DMS114 treated with DMSO at 0.1 percent for 48 hours (cell line): Measurements from ENCODE around the gene ERC1.
"Not testable (repeated sequence)": the region's sequence is repeated elsewhere in the genome, so short reads cannot be mapped to it uniquely, and the experiment has no call there.

Experiments used
- DNase-seq: peaks from one replicate; lab custom pipeline; 2025; ENCODE audit not compliant: unreplicated experiment; lab: John Stamatoyannopoulos, UW

The ERC1 gene

DNA sequence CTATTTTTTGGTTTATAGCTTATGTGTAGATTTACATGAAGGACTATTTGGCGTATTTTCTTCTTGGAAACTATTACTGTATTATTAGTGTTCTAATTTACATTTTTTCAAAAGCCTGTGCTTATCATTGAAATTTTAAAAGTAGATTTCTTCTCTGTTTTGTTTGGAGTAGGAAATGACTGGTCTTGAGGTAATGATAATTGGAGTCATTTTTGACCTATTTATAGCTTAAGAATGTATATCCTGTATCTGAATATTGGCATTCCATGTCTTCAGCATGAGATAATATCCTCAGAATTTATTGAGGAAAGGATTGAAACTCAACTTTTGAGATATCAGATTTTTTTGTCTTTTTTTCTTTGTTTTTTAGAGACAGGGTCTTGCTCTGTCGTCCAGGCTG lies 193.4 kb downstream of the ERC1 start:
- DNase-seq = no peak

DNA sequence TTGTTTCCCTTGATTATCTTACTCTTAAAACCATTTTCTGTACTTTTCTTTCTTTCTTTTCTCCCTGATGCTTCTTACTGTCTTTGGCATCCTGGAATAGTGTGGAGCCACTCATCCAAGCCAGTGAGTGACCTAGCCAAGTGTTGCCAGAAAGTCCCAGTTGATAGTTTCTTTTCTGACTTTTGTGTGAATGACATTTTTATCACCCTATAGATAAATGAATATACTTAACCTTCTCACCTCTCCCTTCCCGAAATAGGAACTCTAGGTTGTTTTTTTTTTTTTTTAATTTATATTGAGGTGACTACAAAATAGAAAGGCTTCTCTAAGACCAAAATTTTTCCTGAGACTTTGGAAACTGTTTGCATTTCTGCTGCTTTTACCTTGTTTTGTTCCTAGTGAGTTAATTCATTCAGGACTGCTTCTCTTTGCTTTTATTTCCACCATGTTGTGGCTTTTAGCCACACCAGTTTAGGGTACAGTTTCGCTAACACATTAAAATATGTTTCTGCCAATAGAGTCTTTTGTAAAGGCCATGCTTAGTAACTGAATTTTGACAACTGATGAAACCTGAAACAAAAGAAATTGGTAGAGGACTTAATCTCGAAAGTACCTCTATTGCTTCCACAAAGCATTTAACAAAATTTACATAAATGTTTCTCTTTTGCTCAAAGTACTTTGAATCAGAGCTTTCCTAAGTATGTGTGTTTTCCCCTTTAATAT lies 194.6 kb downstream of the ERC1 start:
- DNase-seq = no peak

GRCh38 chr12:1186298-1186697 lies 195.3 kb downstream of the ERC1 start:
- DNase-seq = no peak

- no peak for DNase-seq
Measured at GRCh38 chr12:1188016-1188415, 197.0 kb downstream of the ERC1 start.

- DNase-seq = no peak
Measured at GRCh38 chr12:1189163-1189562, 198.1 kb downstream of the ERC1 start.

GRCh38 chr12:1195513-1195912 lies 204.5 kb downstream of the ERC1 start:
- DNase-seq = no peak

DNA sequence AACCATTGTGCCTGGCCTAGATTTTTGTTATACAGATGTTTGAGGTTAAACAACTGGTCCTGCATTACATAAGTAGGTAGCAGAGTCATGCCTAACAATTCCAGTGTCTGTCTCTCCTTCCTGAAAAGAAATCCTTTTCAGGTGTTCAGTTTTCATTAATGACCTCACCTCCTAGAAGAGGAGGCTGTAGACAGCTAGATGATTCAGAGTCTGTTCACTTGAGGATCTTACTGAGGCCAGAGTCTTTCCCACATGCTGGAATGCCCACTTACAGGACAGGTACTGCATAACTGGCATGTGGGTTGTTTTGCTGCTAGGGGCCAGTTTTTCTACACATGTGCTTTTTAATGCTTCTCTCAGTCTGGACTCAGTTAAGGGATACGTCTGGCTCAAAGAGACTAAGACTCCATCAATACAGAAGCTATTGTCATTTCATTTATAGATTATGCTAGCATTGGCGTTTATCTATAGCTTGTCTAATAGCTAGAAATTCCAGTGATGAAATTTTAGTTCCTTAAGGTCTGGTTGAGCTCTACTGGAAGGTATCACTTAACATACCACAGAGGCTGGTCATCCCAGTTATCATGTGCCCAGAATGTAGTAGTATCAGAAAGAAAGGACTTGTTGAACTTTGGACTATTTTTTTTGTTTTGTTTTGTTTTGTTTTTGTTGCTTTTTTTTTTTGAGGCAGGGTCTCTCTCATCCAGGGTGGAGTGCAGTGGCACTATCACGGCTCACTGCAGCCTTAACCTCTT lies 206.4 kb downstream of the ERC1 start:
- no peak for DNase-seq

- DNase-seq = not testable (repeated sequence)
Measured at GRCh38 chr12:1198854-1199253, 207.8 kb downstream of the ERC1 start.

DNA sequence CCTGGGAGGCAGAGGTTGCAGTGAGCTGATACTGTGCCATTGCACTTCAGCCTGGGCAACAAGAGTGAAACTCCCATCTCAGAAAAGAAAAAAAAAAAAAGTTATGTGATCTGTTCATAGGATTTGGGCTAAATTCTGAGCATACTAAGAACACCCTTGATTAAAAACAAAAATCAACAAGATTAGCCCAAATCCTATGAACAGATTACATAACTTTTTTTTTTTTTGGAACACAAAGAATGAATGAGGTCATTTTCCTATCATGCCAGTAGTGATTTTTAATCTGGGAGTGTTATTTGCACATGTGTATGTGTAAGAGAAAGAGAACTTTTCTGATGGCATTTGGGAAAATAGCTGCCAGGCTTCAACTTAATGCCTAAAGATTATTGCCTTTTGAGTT lies 208.7 kb downstream of the ERC1 start:
- no peak for DNase-seq

DNA sequence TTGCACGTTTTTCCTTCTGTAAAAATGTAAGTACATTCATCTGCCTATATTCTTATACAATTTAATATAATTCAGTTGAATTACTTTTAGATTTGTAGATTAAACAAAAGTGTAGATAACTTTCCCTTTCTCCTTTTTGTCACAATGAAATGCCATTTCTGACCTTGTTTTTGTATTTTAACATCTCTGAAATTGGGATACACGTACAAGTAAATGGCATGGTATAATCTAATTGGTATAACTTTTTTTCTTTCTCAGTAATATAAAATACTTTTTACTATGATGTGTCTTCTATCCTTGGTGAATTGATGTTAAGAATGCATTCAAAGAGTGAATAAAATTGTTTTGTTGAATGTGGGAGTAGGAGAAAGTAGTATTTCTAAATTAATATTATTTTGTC lies 210.0 kb downstream of the ERC1 start:
- DNase-seq = no peak

- no peak for DNase-seq
Measured at GRCh38 chr12:1201886-1202285, 210.9 kb downstream of the ERC1 start.

- no peak for DNase-seq
Measured at GRCh38 chr12:1203735-1204019, 212.7 kb downstream of the ERC1 start.

DNA sequence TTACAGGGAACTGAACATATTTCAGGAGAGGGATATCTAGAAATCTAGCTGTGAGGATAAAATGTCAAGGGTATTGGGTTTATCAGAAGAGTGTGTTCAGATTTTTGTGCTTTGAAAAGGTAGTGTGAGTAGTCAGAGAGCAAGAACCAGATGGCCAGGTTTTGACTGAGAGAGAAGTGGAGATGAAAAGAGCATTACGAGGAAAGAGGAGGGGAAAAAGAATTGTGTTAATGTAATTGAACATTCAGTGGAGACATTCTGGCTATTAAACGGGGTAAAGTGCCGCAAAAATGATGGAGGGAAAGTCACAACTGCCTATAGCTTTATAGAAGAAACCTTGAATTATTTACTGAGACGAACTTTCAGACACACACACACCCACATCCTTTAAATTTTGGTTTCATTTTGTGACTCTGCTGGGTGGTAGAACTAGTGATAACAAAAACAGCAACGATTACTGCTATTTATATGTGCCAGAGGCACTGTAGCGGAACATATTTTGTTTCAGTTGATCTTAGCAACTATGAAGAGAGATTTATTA lies 213.6 kb downstream of the ERC1 start:
- no peak for DNase-seq

- DNase-seq = no peak
Measured at GRCh38 chr12:1205512-1206060, 214.6 kb downstream of the ERC1 start.

DNA sequence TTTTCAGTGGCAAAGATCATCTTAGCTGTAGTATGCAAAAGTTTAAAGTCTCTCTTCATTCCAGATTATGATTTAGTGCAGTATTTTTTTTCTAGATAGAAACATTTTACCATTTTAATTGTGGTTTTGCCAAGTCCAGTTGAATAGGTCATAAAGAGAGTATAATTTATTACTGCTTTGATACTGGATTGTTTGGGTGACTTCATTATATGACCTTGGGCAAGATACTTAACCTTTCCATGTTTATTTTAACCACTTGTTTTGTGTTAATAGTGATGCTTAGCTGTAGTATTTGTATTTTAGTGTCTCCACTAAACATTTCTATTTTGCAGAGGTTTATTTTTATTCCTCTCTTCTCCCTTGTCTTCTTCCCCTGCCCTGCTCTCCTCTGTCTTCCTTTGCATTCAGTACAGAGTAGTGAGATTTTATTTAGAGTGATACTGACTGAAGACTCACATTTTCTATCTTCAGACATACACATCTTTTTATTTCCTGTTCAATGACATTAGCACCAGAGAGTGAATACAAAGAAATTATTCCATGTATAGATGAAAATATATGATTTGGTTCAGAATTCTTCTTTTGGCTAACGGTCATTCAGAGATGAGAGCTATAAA lies 215.2 kb downstream of the ERC1 start:
- DNase-seq = no peak

- no peak for DNase-seq
Measured at GRCh38 chr12:1207276-1207675, 216.3 kb downstream of the ERC1 start.

GRCh38 chr12:1208719-1209118 lies 217.7 kb downstream of the ERC1 start:
- not testable (repeated sequence) for DNase-seq

GRCh38 chr12:1212526-1212925 lies 221.5 kb downstream of the ERC1 start:
- no peak for DNase-seq

GRCh38 chr12:1213205-1213604 lies 222.2 kb downstream of the ERC1 start:
- no peak for DNase-seq

DNA sequence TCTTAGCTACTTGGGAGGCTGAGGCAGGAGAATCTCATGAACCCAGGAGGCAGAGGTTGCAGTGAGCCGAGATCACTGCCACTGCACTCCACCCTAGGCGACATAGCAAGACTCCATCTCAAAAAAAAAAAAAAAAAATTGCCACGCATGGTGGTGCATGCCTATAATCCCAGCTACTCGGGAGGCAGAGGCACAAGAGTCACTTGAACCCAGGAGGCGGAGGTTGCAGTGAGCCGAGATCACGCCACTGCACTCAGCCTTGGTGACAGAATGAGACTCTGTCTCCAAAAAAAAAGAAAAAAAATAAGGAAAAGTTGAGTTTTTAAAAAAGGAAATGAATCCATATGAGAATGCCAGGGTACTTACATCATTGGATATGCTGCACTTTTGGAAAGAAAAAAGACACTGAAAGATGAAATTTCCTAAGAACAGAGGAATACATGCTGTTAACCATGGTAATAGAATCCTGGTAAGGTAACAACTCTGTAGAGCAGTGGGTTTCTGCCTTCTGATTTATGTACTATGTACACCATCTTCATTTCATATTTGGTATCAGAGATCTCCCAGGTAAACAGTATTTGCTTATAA lies 222.7 kb downstream of the ERC1 start:
- no peak for DNase-seq

DNA sequence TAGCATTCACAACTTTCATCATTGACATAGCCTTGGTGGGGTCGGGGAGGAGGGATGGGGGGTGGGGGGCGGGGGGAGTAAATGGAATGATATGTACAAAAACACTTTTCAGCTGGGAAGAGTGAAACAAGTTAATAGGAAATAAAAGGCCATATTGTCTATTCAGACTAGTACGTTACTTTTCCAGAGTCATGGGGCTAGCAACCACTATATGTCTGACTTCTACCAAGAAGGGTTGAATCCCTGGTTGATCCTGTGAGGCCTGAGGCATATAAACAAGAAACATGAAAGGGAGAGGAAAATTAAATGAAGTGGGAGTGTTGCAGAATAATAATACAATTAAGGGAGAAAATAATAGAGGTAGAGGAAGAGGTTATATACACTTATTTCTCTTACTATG lies 225.5 kb downstream of the ERC1 start:
- no peak for DNase-seq
